HG02885 (cell line): ENCODE data around the gene CDK5.
"Not testable (repeated sequence)": the region's sequence is repeated elsewhere in the genome, so short reads cannot be mapped to it uniquely, and the experiment has no call there.

Source experiments
- ATAC-seq: cut with Tn5 transposase; IDR thresholded peaks from one replicate; pipeline ENCODE4 v1.9.1; 2021; ENCODE audit warnings: mild to moderate bottlenecking; ENCODE audit not compliant: unreplicated experiment, poor library complexity

CDK5 gene

GRCh38 chr7:151059367-151060112, 1.8 kb upstream of the CDK5 start, which contains the start of gene SLC4A2:
Gene SLC4A2, plus strand, starts transcription at chr7:151059589. Its CDS starts 2,399 bp downstream, at chr7:151061988.
- peak; percentile 37 for ATAC-seq

GRCh38 chr7:151058781-151059366, 1.2 kb upstream of the CDK5 start:
- ATAC-seq, result no peak

GRCh38 chr7:151057989-151058780, 488 bp upstream of the CDK5 start:
- peak; percentile 91 for ATAC-seq

- ATAC-seq, result no peak
These were observed 811 bp downstream of the CDK5 start for GRCh38 chr7:151056666-151057505.

- ATAC-seq, result no peak
These were observed 1.4 kb downstream of the CDK5 start for GRCh38 chr7:151056283-151056665.

- no peak for ATAC-seq
These were observed 3.9 kb downstream of the CDK5 start for GRCh38 chr7:151053751-151054150.

GRCh38 chr7:151053096-151053495, 4.6 kb downstream of the CDK5 start:
- ATAC-seq, result no peak

- no peak for ATAC-seq
These were observed 6.6 kb downstream of the CDK5 start for GRCh38 chr7:151051108-151051507.

- ATAC-seq, result no peak
These were observed 8.7 kb downstream of the CDK5 start for GRCh38 chr7:151048911-151049463.

GRCh38 chr7:151047976-151048815, 9.5 kb downstream of the CDK5 start, which contains the start of gene ASIC3:
Gene ASIC3, plus strand, starts transcription at chr7:151048531. Its CDS starts 355 bp downstream, at chr7:151048886.
- ATAC-seq, result no peak

- no peak for ATAC-seq
These were observed 10.8 kb downstream of the CDK5 start for GRCh38 chr7:151046603-151047573.

GRCh38 chr7:151045967-151046366, 11.7 kb downstream of the CDK5 start:
- ATAC-seq, result no peak

GRCh38 chr7:151045262-151045661, 12.4 kb downstream of the CDK5 start:
- ATAC-seq, result no peak

GRCh38 chr7:151043959-151044358, 13.7 kb downstream of the CDK5 start:
- ATAC-seq, result no peak

GRCh38 chr7:151043449-151043848, 14.2 kb downstream of the CDK5 start:
- ATAC-seq, result not testable (repeated sequence)

GRCh38 chr7:151040616-151041375, 16.9 kb downstream of the CDK5 start:
- ATAC-seq, result no peak

GRCh38 chr7:151039850-151040548, 17.7 kb downstream of the CDK5 start:
- ATAC-seq, result no peak
